ENCODE data around the gene CLTA.

GRCh38 chr9:36251428-36251827 lies 60.7 kb downstream of the CLTA start:
- TF ChIP-seq POLR2AphosphoS5 (IDR thresholded peaks at IDR 0.05) (no peak), CTCF (IDR thresholded peaks at IDR 0.05) (no peak), POLR2A (IDR thresholded peaks at IDR 0.05) (no peak)

All from prostate gland (tissue), 2 donors.